HG03457 (cell line): Measurements from ENCODE around the gene LMBRD1.
"Not testable (repeated sequence)": the region's sequence is repeated elsewhere in the genome, so short reads cannot be mapped to it uniquely, and the experiment has no call there.

Experiments
- ATAC-seq: cut with Tn5 transposase; IDR thresholded peaks from one replicate; pipeline ENCODE4 v1.9.1; 2021; ENCODE audit warnings: moderate number of reproducible peaks; ENCODE audit not compliant: unreplicated experiment

LMBRD1 gene

DNA sequence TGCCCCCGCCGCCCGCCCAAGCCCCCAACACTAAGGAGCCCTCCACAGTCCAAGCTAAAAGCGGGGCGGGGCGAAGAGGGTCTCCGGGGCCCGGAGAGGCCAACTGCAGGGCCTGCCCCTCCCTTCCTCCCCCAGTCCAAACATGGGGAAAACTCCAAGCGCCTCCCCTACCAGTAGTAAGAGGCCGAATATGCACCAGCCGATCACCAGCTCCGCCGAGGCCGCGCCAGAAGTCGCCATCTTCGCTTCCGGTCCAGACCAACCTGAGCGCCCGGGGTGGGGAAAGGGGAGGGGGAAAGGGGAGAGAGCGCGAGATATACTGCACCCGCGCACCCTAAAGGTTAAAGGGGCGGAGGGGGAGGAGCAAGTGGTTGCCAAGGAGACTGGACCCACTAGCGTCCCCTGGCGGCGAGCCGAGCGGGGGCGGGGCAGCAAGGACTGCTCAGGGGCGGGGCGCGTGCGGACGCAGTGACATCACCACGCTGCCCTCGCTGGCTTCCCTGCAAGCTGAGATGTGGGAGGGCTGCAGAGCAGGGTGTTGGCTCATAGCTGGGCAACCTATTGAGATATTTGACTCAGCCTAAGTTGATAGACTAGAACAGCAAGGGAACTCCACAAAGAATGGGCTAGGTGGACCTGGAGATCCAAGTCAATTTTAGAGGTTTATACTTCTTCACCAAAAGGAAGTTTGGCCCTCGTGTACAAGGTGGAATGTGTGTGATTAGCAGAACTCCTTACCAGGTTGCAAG is at the start of gene LMBRD1:
LMBRD1 (minus strand) TSS at position 369 of the 749 bp plus-strand sequence; CDS start at position 240, 129 bp downstream.
- ATAC-seq: peak; percentile 93

GRCh38 chr6:69846312-69846711 is 49.5 kb upstream of the LMBRD1 start:
- no peak for ATAC-seq

DNA sequence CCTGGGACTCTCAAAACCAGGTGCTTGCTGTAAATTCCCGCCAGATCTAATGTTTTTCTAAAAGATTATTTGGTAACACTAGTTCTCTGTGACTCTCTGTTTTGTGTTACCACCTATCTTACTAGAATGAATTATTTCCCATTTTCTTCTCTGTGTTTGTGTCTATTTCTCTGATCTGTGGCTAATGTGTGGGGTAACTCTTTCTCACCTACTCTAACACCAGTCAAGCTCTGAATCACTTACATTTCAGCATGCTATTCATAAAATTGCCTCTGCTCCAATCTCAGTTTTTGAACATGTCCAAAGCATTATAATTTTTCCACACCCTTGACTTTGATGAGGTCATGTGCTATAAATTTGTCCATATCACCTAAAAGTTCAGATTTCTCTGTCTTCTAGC is 46.4 kb upstream of the LMBRD1 start:
- no peak for ATAC-seq

- ATAC-seq: no peak
Observed at GRCh38 chr6:69841862-69842261, 45.1 kb upstream of the LMBRD1 start.

DNA sequence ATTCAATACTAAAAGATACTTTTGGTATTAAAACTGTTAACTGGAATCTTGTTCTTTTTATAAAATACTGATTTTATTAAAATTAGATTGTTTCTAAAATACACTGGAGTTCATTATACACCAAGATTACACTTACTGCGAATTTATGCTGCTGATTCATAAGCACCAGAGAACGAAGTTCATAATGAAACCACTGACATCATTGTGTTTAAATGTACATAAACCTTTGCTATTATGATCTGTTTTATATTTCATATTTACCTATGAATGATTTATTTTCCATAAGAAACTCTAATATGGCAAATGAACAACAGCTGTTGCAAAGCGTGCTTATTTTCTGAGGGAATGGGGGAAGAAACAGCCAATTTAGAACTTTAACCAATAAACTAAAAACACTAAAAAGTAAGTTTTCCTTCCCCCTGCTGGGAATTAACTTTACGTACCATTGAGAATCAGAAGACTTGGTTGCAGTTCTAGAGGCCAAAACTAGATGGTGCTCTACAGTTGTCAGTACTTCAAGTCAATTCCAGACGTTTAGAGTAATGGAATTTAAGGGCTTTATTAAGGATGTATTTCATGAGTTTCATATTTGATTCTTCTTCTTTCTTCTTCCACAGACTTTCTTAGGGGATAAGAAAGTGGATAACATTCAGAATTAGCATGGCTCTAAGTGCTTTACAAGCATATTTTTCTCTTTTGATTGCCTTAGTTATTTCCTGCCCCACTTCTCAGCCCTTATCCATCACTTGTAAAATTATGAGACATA is 38.8 kb upstream of the LMBRD1 start:
- peak; percentile 88 for ATAC-seq

DNA sequence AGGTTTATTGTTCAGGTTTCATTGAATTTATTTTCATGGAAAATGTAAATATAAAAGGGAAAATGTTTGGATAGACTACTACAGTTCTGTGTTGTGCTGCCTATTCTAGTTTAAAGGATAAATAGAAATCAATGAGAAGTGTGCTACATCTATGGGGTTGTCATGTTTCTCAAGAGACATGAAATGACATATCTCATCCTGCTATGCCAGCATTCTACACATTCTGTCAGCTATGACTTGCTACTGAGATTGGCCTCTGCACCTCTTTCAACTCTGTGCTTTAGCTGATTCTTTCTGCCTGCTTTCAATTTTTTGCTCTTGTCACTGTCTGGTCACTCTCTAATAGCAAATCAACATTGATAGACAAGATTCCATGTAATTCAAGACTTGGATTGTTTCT is 35.7 kb upstream of the LMBRD1 start:
- no peak for ATAC-seq

GRCh38 chr6:69827276-69827893 is 30.6 kb upstream of the LMBRD1 start:
- ATAC-seq: no peak

DNA sequence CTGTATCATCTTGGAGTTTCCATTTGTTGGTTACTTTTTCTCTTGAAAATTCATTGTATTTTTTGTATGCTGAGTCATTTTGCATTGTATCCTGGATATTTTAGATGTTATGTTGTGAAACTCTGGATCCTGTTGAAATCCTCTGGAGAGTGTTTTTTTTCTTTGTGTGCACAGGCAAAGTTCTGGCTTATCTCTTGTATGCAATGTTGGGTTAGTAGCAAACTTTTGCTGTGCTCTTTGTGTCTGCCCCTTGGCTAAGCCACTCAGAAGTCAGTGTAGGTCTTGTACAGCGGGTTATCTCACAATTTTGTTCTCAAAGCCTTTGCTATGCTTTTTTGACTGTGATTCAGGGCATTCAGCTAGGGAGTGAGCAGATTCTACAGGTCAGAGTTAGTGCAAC is 29.1 kb upstream of the LMBRD1 start:
- no peak for ATAC-seq

GRCh38 chr6:69824355-69824754 is 27.5 kb upstream of the LMBRD1 start:
- ATAC-seq: not testable (repeated sequence)

DNA sequence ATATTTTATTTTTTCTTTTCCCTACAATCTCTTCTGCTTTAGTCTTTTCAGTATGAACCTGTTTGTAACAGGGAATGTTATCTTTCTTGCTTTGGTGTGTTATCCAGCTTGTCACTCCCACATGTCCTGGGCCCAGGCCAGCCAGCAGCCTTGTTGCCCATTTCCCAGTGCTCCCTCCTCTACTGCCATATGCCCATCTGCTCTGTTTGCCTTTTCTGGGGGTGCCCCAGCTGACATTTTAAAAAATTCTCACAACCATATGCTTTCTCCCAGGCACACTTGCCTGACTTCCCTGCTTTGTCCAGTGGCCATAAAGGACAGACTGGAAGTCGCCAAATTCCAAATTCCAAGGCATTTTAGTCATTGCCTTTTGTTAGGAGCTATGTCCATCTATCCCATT is 23.6 kb upstream of the LMBRD1 start:
- no peak for ATAC-seq

DNA sequence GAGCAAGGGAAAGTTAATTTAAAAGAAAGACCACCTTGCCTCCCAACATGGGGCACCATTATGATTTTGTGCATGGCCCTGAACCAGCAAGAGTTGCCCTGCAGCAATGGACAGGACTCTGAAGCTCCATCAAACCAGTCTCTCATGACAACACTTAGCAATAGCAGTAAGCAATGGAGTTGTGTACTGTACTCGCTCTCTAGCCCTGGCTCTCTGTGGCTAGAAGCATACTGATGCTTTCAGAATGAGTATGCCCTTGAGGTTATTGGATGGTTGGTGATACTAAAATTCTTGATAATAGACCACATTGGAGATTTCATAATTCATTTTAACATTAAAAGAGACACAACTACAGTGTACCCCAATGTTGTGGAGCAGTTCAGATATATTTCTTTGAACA is 23.2 kb upstream of the LMBRD1 start:
- no peak for ATAC-seq

DNA sequence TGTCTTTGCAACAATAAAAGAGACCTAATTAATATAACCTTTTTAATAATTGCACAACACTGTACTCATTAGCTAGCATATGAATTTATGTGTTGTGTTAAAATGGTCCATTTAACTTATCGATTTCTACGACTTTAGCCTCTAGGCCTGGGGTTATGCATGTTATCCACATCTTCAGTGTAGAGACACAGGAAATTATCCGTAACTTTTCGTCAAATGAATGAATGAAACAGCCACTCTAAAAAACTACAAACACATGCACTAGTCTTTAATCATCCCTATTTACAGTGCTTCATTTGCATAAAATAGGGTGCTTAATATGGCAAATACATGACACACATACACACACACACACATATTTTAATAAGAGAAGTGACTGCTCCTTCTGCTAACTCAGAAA is 22.3 kb upstream of the LMBRD1 start:
- no peak for ATAC-seq

- ATAC-seq: no peak
Observed at GRCh38 chr6:69818223-69818930, 21.6 kb upstream of the LMBRD1 start.

GRCh38 chr6:69817358-69817757 is 20.5 kb upstream of the LMBRD1 start:
- ATAC-seq: no peak

- ATAC-seq: no peak
Observed at GRCh38 chr6:69816569-69816968, 19.8 kb upstream of the LMBRD1 start.

DNA sequence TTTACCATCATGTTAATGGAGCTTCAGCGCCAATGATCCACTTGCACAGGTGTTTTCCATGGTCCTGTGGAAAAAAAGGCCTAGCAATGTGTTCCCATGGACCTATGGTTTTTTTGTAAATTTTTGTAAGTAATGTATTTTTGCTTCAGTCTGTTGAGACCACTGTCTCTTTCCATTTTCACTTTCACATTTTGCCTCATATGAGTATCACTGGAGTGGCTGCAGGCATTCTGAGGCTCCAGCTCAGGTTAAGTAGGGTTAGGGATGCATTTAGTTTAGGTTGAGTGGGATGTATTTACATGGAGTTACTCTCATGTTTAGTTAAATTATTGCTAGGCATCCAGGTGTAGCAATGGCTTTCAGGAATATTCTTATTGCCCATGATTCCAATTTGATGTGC is 19.2 kb upstream of the LMBRD1 start:
- peak; percentile 59 for ATAC-seq

GRCh38 chr6:69813508-69813907 is 16.7 kb upstream of the LMBRD1 start:
- peak; percentile 36 for ATAC-seq

DNA sequence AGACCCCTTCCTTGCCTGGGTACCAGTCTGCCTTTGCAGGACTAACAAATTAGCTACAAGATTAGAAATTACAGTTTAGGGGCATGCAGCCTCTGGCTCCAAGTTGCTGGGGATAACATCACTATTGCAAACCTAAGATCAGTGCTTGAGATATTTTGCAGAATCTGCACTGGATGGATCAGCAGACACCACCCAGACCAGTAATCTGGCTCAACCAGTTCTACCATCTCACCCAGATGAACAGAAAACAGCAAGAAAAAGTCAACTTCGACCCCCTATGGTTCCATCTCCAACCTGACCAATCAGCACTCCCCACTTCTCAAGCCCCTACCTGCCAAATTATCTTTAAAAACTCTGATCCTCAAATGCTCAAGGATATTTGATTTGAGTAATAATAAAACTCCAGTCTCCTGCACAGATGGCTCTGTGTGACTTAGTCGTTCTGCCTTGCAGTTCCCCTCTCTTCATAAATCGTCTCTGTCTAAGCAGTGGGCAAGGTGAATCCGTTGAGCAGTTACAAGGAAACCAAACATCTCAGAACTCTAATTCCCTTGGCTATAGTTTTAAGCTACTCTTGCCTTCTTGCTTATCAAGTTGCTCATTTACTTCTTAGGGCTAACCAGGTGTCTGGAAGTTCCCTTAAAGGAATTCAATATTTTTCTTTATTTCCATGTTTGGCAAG is 16.1 kb upstream of the LMBRD1 start:
- ATAC-seq: no peak

GRCh38 chr6:69802995-69803394 is 6.2 kb upstream of the LMBRD1 start:
- no peak for ATAC-seq

- no peak for ATAC-seq
Observed at GRCh38 chr6:69801711-69802110, 4.9 kb upstream of the LMBRD1 start.

DNA sequence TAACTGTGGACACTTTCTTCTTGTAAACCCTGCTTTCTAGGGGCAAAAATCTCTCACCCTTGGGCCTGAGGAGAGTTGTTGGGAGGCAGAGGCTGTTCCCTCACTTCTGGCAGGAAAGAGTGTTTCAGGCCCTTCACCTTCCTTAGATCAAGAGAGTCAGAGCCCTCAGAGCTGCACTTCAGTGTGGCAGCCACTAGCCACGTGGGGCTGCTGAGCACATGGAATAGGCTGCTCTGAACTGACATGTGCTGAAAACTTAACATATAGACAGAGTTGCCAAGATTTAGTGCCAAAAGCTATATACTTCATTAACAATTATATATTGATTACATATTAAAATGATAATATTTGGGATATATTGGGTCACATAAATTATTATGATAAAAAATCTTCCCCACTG is 4.4 kb upstream of the LMBRD1 start:
- ATAC-seq: no peak
